DMS79 treated with DMSO at 0.1 percent for 48 hours (cell line): ENCODE results near the gene KAT2A.

Experiments
- DNase-seq: peaks from one replicate; lab custom pipeline; 2025; lab: John Stamatoyannopoulos, UW

The KAT2A gene

GRCh38 chr17:42135664-42136653, 14.8 kb upstream of the KAT2A start:
- DNase-seq, result peak; percentile 30

GRCh38 chr17:42135151-42135550, 14.0 kb upstream of the KAT2A start:
- no peak for DNase-seq

GRCh38 chr17:42133461-42134041, 12.4 kb upstream of the KAT2A start:
- DNase-seq, result peak; percentile 95

- peak; percentile 94 for DNase-seq
Measured at GRCh38 chr17:42132941-42133340, 11.8 kb upstream of the KAT2A start.

- DNase-seq, result no peak
Measured at GRCh38 chr17:42131981-42132432, 10.8 kb upstream of the KAT2A start.

GRCh38 chr17:42131232-42131631, 10.1 kb upstream of the KAT2A start:
- DNase-seq, result no peak

GRCh38 chr17:42130310-42130936, 9.3 kb upstream of the KAT2A start:
- DNase-seq, result no peak

- no peak for DNase-seq
Measured at GRCh38 chr17:42129109-42129837, 8.1 kb upstream of the KAT2A start.

GRCh38 chr17:42127414-42127813, 6.2 kb upstream of the KAT2A start:
- no peak for DNase-seq

GRCh38 chr17:42126836-42127235, 5.7 kb upstream of the KAT2A start:
- no peak for DNase-seq

GRCh38 chr17:42125565-42125964, 4.4 kb upstream of the KAT2A start:
- DNase-seq, result no peak

GRCh38 chr17:42124256-42124655, 3.1 kb upstream of the KAT2A start:
- DNase-seq, result no peak

GRCh38 chr17:42122371-42123303, 1.5 kb upstream of the KAT2A start, which contains the start of gene HSPB9:
Gene HSPB9, plus strand, starts transcription at chr17:42122804. Its CDS starts 47 bp downstream, at chr17:42122851.
- DNase-seq, result peak; percentile 55

- DNase-seq, result no peak
Measured at GRCh38 chr17:42120161-42120769, 902 bp downstream of the KAT2A start.

GRCh38 chr17:42119301-42119700, 1.9 kb downstream of the KAT2A start:
- DNase-seq, result no peak

- DNase-seq, result peak; percentile 23
Measured at GRCh38 chr17:42118545-42118944, 2.6 kb downstream of the KAT2A start.

GRCh38 chr17:42118126-42118510, 3.0 kb downstream of the KAT2A start:
- DNase-seq, result no peak

GRCh38 chr17:42117397-42118125, 3.6 kb downstream of the KAT2A start:
- no peak for DNase-seq

GRCh38 chr17:42116705-42117396, 4.3 kb downstream of the KAT2A start:
- DNase-seq, result peak; percentile 70
